Measurements from ENCODE around the gene SLC38A11. TPM values are rescaled to one million over a fixed set of nuclear protein-coding genes. Genes with fewer than 3 reads are reported as not detected.

The SLC38A11 gene
- total and polyA plus RNA-seq, 2 of the 8 experiments (the other 6 are each of a cell fraction or from before 2014, with no cell fraction given), result not detected

DNA sequence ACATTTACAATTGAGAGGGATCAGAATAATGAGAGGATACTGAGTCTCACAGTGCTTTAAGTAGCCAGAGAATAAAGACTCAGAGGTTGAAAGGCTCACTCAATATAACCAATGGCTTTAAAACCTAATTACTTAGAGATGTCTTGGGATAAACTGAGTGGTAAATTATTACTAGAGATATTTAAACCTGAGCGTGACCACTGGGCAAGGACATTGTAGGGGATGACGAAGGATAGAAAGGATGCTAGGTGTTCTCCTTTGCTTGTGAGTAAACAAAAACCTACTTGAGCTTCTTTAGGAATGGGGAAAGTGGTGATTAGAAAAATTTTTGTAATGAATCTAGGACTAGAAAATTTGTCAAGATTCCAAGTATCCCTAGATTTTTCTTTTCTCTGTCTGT, 12.0 kb upstream of the SLC38A11 start (continued):
- no peak for TF ChIP-seq SIN3A (conservative IDR thresholded peaks at IDR 0.05 in 1 of 2, IDR thresholded peaks at IDR 0.05 in 1 of 2; ENCODE audit: low read depth in 1 of 2, low read length in 2 of 2)
- TF ChIP-seq MAFK (IDR thresholded peaks at IDR 0.05; ENCODE audit: low read depth, low read length), result no peak
- TF ChIP-seq KDM5A (IDR thresholded peaks at IDR 0.05; ENCODE audit: low read length), result no peak

Data from H1 (cell line).